ACHN (cell line): ENCODE measurements around the gene VAMP2.
"Not testable (repeated sequence)": the region's sequence is repeated elsewhere in the genome, so short reads cannot be mapped to it uniquely, and the experiment has no call there.

Source experiments
- DNase-seq: peaks from one replicate; pipeline ENCODE4 v3.0.0-alpha.2; 2015
- in situ Hi-C: cut with HindIII; loops from 2 replicates; pipeline ENCODE4 v1.10.0; 2017; ENCODE audit warnings: low sequenced_read_pairs, low pct_ligation_motif_present, low pct_unique_long_range_greater_than_20kb

VAMP2 gene

GRCh38 chr17:8176998-8177731 lies 14.4 kb upstream of the VAMP2 start:
- in situ Hi-C loops, result no loop called here
- no peak for DNase-seq

- in situ Hi-C loops, result no loop called here
- DNase-seq, result peak; percentile 93
Observed at GRCh38 chr17:8176197-8176940, 13.6 kb upstream of the VAMP2 start, which contains the start of gene TMEM107. TSS of gene TMEM107 (minus strand) at chr17:8176380. CDS start at chr17:8176286, 94 bp downstream.

GRCh38 chr17:8175795-8176196 lies 13.0 kb upstream of the VAMP2 start:
- DNase-seq, result no peak
- in situ Hi-C loops, result no loop called here

- no peak for DNase-seq
- in situ Hi-C loops, result no loop called here
Observed at GRCh38 chr17:8173871-8174322, 11.1 kb upstream of the VAMP2 start.

- in situ Hi-C loops, result no loop called here
- DNase-seq, result peak; percentile 99
Observed at GRCh38 chr17:8173056-8173870, 10.5 kb upstream of the VAMP2 start.

GRCh38 chr17:8170186-8170585 lies 7.4 kb upstream of the VAMP2 start:
- in situ Hi-C loops, result not testable (repeated sequence)

GRCh38 chr17:8167526-8167925 lies 4.8 kb upstream of the VAMP2 start:
- DNase-seq, result no peak
- in situ Hi-C loops, result no loop called here

More at GRCh38 chr17:8170186-8170585, 7.4 kb upstream of the VAMP2 start:
- DNase-seq, result not testable (repeated sequence)

GRCh38 chr17:8166731-8167130 lies 4.0 kb upstream of the VAMP2 start:
- in situ Hi-C loops, result no loop called here
- no peak for DNase-seq

GRCh38 chr17:8164815-8165131 lies 2.0 kb upstream of the VAMP2 start:
- in situ Hi-C loops, result no loop called here
- DNase-seq, result no peak

GRCh38 chr17:8163978-8164814 lies 1.4 kb upstream of the VAMP2 start:
- DNase-seq, result no peak
- in situ Hi-C loops, result no loop called here

- in situ Hi-C loops, result no loop called here
- peak; percentile 30 for DNase-seq
Observed at GRCh38 chr17:8162997-8163977, 539 bp upstream of the VAMP2 start.

GRCh38 chr17:8161289-8162232 lies 1.2 kb downstream of the VAMP2 start:
- DNase-seq, result no peak
- in situ Hi-C loops, result no loop called here

GRCh38 chr17:8160741-8161221 lies 2.0 kb downstream of the VAMP2 start:
- in situ Hi-C loops, result no loop called here
- no peak for DNase-seq

GRCh38 chr17:8160224-8160577 lies 2.5 kb downstream of the VAMP2 start:
- in situ Hi-C loops, result no loop called here
- DNase-seq, result no peak

- in situ Hi-C loops, result no loop called here
- DNase-seq, result no peak
Observed at GRCh38 chr17:8159459-8160223, 3.1 kb downstream of the VAMP2 start.

- in situ Hi-C loops, result no loop called here
- DNase-seq, result no peak
Observed at GRCh38 chr17:8159032-8159400, 3.7 kb downstream of the VAMP2 start.
